RWPE2 (cell line): ENCODE measurements around the gene POGLUT3.

Experiments
- ATAC-seq: fragments of 200-7000 bp; cut with Tn5 transposase; 3 replicates; pipeline ENCODE4 v1.9.1; 2021; ENCODE audit warnings: low read depth
- DNase-seq: peaks from one replicate; pipeline ENCODE4 v3.0.0-alpha.2; 2020; ENCODE audit warnings: low spot score
- H3K27ac ChIP-seq: fragments of 450-650 bp; 2 replicates; pipeline ENCODE4 v1.5.1; 2017; ENCODE audit warnings: mild to moderate bottlenecking; ENCODE audit not compliant: poor library complexity, severe bottlenecking
- H3K27me3 ChIP-seq: fragments of 250-450 bp; sonication (Bioruptor Pico); 2 replicates; pipeline ENCODE4 v1.5.1; 2021; ENCODE audit warnings: mild to moderate bottlenecking, moderate library complexity; ENCODE audit not compliant: insufficient read depth, poor library complexity, severe bottlenecking
- H3K36me3 ChIP-seq: fragments of 250-450 bp; sonication (Bioruptor Pico); 2 replicates; pipeline ENCODE4 v1.5.1; 2020; ENCODE audit warnings: low read depth, mild to moderate bottlenecking, moderate library complexity
- H3K4me1 ChIP-seq: fragments of 250-450 bp; sonication (Bioruptor Pico); 2 replicates; pipeline ENCODE4 v1.5.1; 2021; ENCODE audit warnings: mild to moderate bottlenecking, moderate library complexity; ENCODE audit not compliant: insufficient read depth, poor library complexity, severe bottlenecking
- H3K4me3 ChIP-seq: fragments of 250-450 bp; sonication (Bioruptor Pico); 2 replicates; pipeline ENCODE4 v1.5.1; 2021; ENCODE audit warnings: mild to moderate bottlenecking, moderate library complexity; ENCODE audit not compliant: severe bottlenecking
- H3K9me3 ChIP-seq: fragments of 250-450 bp; sonication (Bioruptor Pico); 2 replicates; pipeline ENCODE4 v1.5.1; 2021; ENCODE audit warnings: mild to moderate bottlenecking, moderate library complexity; ENCODE audit not compliant: severe bottlenecking
- TF ChIP-seq, protein P1 (sequence below): fragments of 450-650 bp; IDR thresholded peaks from one replicate; pipeline ENCODE4 v1.5.1; 2017; ENCODE audit warnings: mild to moderate bottlenecking, moderate library complexity; ENCODE audit not compliant: poor library complexity, severe bottlenecking

POGLUT3 gene

GRCh38 chr11:108466405-108466804 lies 31.8 kb downstream of the POGLUT3 start:
- no peaks in the 10 kb centered on the region for H3K36me3 ChIP-seq
- H3K4me3 ChIP-seq = peak overlapping the region; percentile 56
- no peaks in the 10 kb centered on the region for H3K9me3 ChIP-seq
- DNase-seq (no peak), ATAC-seq (no peak)
- TF ChIP-seq, protein P1, sequence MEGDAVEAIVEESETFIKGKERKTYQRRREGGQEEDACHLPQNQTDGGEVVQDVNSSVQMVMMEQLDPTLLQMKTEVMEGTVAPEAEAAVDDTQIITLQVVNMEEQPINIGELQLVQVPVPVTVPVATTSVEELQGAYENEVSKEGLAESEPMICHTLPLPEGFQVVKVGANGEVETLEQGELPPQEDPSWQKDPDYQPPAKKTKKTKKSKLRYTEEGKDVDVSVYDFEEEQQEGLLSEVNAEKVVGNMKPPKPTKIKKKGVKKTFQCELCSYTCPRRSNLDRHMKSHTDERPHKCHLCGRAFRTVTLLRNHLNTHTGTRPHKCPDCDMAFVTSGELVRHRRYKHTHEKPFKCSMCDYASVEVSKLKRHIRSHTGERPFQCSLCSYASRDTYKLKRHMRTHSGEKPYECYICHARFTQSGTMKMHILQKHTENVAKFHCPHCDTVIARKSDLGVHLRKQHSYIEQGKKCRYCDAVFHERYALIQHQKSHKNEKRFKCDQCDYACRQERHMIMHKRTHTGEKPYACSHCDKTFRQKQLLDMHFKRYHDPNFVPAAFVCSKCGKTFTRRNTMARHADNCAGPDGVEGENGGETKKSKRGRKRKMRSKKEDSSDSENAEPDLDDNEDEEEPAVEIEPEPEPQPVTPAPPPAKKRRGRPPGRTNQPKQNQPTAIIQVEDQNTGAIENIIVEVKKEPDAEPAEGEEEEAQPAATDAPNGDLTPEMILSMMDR = no peak
- H3K4me1 ChIP-seq = no peaks in the 10 kb centered on the region
- peak overlapping the region; percentile 74 for H3K27ac ChIP-seq
- H3K27me3 ChIP-seq = no peaks in the 10 kb centered on the region

GRCh38 chr11:108453207-108453835 lies 44.9 kb downstream of the POGLUT3 start:
- no peak overlapping the region for H3K27ac ChIP-seq
- peaks cover 7% of the 10 kb centered on the region for H3K9me3 ChIP-seq
- H3K27me3 ChIP-seq = no peaks in the 10 kb centered on the region
- TF ChIP-seq, protein P1 = no peak
- DNase-seq (no peak), ATAC-seq (no peak)
- H3K4me1 ChIP-seq = no peaks in the 10 kb centered on the region
- H3K36me3 ChIP-seq = no peaks in the 10 kb centered on the region
- no peak overlapping the region for H3K4me3 ChIP-seq
